Type B pancreatic cell (in vitro differentiated cells): ENCODE data around the gene ITGB2. TPM values are rescaled to one million over a fixed set of nuclear protein-coding genes. Genes with fewer than 3 reads are reported as not detected.

Source experiments
- DNase-seq: peaks from one replicate; pipeline ENCODE4 v3.0.0; 2021; ENCODE audit warnings: mixed read lengths; ENCODE audit not compliant: unreplicated experiment; ENCODE audit errors: extremely low spot score
- H3K27ac Mint-ChIP-seq: 2 replicates; pipeline ENCODE4 v1.8.0; 2021; ENCODE audit warnings: mild to moderate bottlenecking, mixed read lengths
- H3K27me3 Mint-ChIP-seq: 2 replicates; pipeline ENCODE4 v1.8.0; 2021; ENCODE audit warnings: mixed read lengths
- H3K36me3 Mint-ChIP-seq: 2 replicates; pipeline ENCODE4 v1.8.0; 2021; ENCODE audit warnings: mixed read lengths
- H3K4me1 Mint-ChIP-seq: one replicate; pipeline ENCODE4 v1.8.0; 2021; ENCODE audit warnings: mixed read lengths; ENCODE audit not compliant: unreplicated experiment
- H3K4me3 Mint-ChIP-seq: 2 replicates; pipeline ENCODE4 v1.8.0; 2021; ENCODE audit warnings: mild to moderate bottlenecking, mixed read lengths
- H3K9me3 Mint-ChIP-seq: 2 replicates; pipeline ENCODE4 v1.8.0; 2021; ENCODE audit warnings: mixed read lengths
- total RNA-seq: library from RNA; stranded (reverse); gene quantifications from 2 replicates; pipeline ENCODE4 v1.2.1, GENCODE V29; 2021; ENCODE audit warnings: low replicate concordance
- TF ChIP-seq, protein P1 (sequence below): fragments of 200-600 bp; sonication (generic); conservative IDR thresholded peaks from 2 replicates; pipeline ENCODE4 v1.5.0; 2021; ENCODE audit warnings: antibody characterized with exemption, mild to moderate bottlenecking

Gene ITGB2
- total RNA-seq, 1 donor from 2014 or later: 0.80 TPM

DNA sequence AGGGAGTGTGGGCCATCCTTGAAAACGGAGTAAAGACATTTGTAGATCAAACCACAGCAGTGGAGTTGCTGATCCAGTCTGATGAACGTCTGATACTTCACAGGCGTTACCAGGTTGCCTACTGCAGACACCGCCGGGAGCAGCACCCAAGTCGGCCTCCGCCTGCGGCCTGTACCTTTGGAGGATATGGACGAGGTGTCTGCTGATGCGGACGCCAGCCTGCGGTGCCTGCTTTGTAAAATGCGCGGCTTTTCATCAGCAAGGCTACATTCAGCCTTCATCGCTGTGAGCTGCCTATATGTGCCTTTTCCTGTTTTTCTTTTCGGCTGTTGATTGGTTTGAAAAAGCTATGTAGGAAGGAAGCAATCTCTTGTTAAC is 35.1 kb upstream of the ITGB2 start:
- Mint-ChIP-seq H3K4me1 (peaks cover 10% of the 10 kb centered on the region), H3K27me3 (no peaks in the 10 kb centered on the region), H3K36me3 (peaks cover 4% of the 10 kb centered on the region), H3K4me3 (no peak overlapping the region), H3K27ac (peak overlapping the region; percentile 25), H3K9me3 (no peaks in the 10 kb centered on the region)
- no peak for DNase-seq
- TF ChIP-seq, protein P1, sequence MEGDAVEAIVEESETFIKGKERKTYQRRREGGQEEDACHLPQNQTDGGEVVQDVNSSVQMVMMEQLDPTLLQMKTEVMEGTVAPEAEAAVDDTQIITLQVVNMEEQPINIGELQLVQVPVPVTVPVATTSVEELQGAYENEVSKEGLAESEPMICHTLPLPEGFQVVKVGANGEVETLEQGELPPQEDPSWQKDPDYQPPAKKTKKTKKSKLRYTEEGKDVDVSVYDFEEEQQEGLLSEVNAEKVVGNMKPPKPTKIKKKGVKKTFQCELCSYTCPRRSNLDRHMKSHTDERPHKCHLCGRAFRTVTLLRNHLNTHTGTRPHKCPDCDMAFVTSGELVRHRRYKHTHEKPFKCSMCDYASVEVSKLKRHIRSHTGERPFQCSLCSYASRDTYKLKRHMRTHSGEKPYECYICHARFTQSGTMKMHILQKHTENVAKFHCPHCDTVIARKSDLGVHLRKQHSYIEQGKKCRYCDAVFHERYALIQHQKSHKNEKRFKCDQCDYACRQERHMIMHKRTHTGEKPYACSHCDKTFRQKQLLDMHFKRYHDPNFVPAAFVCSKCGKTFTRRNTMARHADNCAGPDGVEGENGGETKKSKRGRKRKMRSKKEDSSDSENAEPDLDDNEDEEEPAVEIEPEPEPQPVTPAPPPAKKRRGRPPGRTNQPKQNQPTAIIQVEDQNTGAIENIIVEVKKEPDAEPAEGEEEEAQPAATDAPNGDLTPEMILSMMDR: no peak

GRCh38 chr21:44955141-44955797 is 34.6 kb upstream of the ITGB2 start:
- Mint-ChIP-seq H3K36me3 (peaks cover 4% of the 10 kb centered on the region), H3K27me3 (no peaks in the 10 kb centered on the region), H3K9me3 (no peaks in the 10 kb centered on the region), H3K27ac (peak overlapping the region; percentile 25), H3K4me1 (peaks cover 10% of the 10 kb centered on the region), H3K4me3 (no peak overlapping the region)
- no peak for DNase-seq
- TF ChIP-seq, protein P1: no peak

GRCh38 chr21:44954281-44954771 is 33.6 kb upstream of the ITGB2 start:
- no peak overlapping the region for H3K4me3 Mint-ChIP-seq
- no peak for DNase-seq
- no peak overlapping the region for H3K27ac Mint-ChIP-seq
- no peaks in the 10 kb centered on the region for H3K9me3 Mint-ChIP-seq
- TF ChIP-seq, protein P1: no peak
- no peaks in the 10 kb centered on the region for H3K27me3 Mint-ChIP-seq
- peaks cover 10% of the 10 kb centered on the region for H3K4me1 Mint-ChIP-seq
- peaks cover 4% of the 10 kb centered on the region for H3K36me3 Mint-ChIP-seq

DNA sequence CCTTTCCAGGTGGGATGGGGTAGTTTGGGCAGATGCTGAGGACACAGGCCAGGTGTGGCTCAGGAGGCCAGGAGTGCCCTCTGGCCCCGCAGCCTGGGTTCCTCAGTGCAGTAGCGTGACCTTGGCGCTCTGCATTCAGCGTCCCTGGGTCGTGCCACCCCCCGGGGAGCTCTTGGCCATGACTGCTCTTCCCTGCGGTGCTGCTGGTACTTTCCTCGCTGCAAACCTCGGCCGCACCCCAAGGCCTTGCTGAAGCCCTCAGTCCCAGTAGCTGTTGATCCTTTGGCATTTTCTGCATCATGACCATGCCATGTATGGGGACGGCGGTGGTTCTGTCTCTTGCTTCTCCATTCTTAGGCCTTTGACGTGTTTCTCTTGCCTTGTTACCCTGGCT is 32.9 kb upstream of the ITGB2 start:
- H3K36me3 Mint-ChIP-seq: peaks cover 4% of the 10 kb centered on the region
- H3K4me1 Mint-ChIP-seq: peaks cover 10% of the 10 kb centered on the region
- DNase-seq: no peak
- no peaks in the 10 kb centered on the region for H3K9me3 Mint-ChIP-seq
- no peak overlapping the region for H3K27ac Mint-ChIP-seq
- TF ChIP-seq, protein P1: no peak
- no peak overlapping the region for H3K4me3 Mint-ChIP-seq
- H3K27me3 Mint-ChIP-seq: no peaks in the 10 kb centered on the region

DNA sequence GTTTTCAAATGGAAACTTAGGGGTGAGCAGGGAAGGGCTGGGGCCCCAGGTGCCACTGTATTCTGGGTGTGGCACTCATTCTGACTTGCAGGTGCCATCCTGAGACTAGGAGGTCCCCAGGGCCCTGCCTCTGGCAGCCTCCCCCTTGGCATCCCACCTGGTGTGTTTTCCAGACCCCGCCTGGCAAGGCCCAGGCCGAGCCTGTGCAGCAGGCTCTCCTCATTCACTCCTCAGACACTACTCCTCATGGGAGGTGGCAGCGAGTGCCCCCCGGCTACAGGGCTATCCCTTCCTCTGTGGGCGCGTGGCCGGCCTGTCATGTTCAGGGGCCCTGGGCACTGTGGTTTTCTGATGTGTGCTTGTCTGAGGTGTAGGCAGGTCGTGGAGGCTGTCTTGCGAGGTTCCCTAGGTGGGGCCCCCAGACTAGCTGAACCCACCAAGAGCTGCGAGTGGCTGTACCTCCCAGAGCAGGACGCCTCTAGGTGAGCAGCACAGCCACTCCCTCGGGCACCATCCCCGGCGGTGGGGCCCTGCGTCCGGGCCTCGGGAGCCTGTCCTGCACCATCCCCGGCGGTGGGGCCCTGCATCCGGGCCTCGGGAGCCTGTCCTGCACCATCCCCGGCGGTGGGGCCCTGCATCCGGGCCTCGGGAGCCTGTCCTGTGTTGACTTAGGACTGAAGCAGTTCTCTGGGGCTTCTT is 32.4 kb upstream of the ITGB2 start:
- DNase-seq: no peak
- TF ChIP-seq, protein P1: no peak
- no peaks in the 10 kb centered on the region for H3K27me3 Mint-ChIP-seq
- H3K27ac Mint-ChIP-seq: no peak overlapping the region
- H3K36me3 Mint-ChIP-seq: peaks cover 4% of the 10 kb centered on the region
- H3K4me3 Mint-ChIP-seq: no peak overlapping the region
- H3K9me3 Mint-ChIP-seq: no peaks in the 10 kb centered on the region
- H3K4me1 Mint-ChIP-seq: peaks cover 10% of the 10 kb centered on the region
